SK-N-SH treated with all-trans-retinoic acid at 6 μM for 48 hours (cell line): ENCODE results near the gene TFPI.

Experiments
- ARNTL ChIP-seq: fragments of 450-650 bp; formaldehyde crosslinking; IDR thresholded peaks from 2 replicates; pipeline ENCODE4 v1.5.0; 2020; ENCODE audit warnings: low read depth, mild to moderate bottlenecking, moderate library complexity, borderline replicate concordance
- BACH2 ChIP-seq: fragments of 250-450 bp; sonication (Bioruptor Pico); IDR thresholded peaks from 2 replicates; pipeline ENCODE4 v1.9.0; 2021; ENCODE audit warnings: mild to moderate bottlenecking, borderline replicate concordance
- GLIS3 ChIP-seq: fragments of 250-450 bp; sonication (Bioruptor Pico); IDR thresholded peaks from 2 replicates; pipeline ENCODE4 v1.5.0; 2020; ENCODE audit warnings: mild to moderate bottlenecking, moderate library complexity
- ISL1 ChIP-seq: fragments of 250-450 bp; sonication (Bioruptor Pico); IDR thresholded peaks from 2 replicates; pipeline ENCODE4 v2.1.2; 2022; ENCODE audit warnings: mild to moderate bottlenecking, moderate library complexity
- PPARA ChIP-seq: fragments of 250-450 bp; sonication (Bioruptor Pico); IDR thresholded peaks from 2 replicates; pipeline ENCODE4 v1.5.0; 2020; ENCODE audit warnings: mild to moderate bottlenecking, borderline replicate concordance
- SNAI2 ChIP-seq: fragments of 250-450 bp; sonication (Bioruptor Pico); IDR thresholded peaks from 2 replicates; pipeline ENCODE4 v1.5.0; 2020; ENCODE audit warnings: mild to moderate bottlenecking, moderate library complexity
- ZC3H10 ChIP-seq: fragments of 250-450 bp; sonication (Bioruptor Pico); IDR thresholded peaks from 2 replicates; pipeline ENCODE4 v1.5.1; 2021; ENCODE audit warnings: mild to moderate bottlenecking, moderate library complexity
- ZFP3 ChIP-seq: fragments of 250-450 bp; sonication (Bioruptor Pico); IDR thresholded peaks from 2 replicates; pipeline ENCODE4 v1.5.0; 2020; ENCODE audit warnings: mild to moderate bottlenecking, moderate library complexity
- ZNF70 ChIP-seq: fragments of 450-650 bp; formaldehyde crosslinking; IDR thresholded peaks from 2 replicates; pipeline ENCODE4 v1.5.0; 2020; ENCODE audit warnings: mild to moderate bottlenecking, moderate library complexity
- ZNF8 ChIP-seq: fragments of 450-650 bp; formaldehyde crosslinking; IDR thresholded peaks from 2 replicates; pipeline ENCODE4 v1.5.0; 2020; ENCODE audit warnings: mild to moderate bottlenecking, moderate library complexity

DNA sequence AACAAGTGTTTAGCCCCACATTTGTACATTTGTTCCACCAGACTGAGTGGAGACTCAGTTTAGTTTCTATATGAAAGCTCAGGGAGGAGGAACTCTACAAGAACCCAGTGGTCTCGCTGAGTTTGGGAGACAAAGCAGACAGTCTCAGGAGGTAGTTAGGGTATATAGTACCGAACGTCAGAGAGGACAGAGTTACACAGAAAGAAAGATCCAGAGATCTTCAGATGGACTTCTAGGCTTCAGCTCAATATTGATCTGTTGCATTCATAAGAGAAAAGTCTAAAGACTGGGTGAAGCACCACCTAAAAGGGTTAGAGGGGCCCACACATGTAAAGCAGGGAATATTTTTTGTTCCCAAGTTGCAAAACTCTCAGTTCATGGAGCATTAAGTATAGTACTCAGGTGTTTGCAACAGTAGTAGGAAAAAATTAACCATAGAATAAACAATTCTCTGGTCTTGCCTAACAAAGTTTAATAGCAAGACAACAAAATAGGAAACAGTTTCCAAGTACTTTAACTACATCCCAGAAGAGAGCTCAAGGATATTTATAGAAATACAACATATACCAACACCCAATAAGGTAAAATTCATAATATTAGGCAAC is 4.2 kb downstream of the TFPI start:
- TF ChIP-seq ISL1 (CRISPR knock-in tag) (no peak), SNAI2 (CRISPR knock-in tag) (no peak), ZFP3 (CRISPR knock-in tag) (no peak), PPARA (CRISPR knock-in tag) (no peak), ZNF70 (CRISPR knock-in tag) (no peak), BACH2 (CRISPR knock-in tag) (no peak), GLIS3 (no peak), ZC3H10 (CRISPR knock-in tag) (no peak), ZNF8 (CRISPR knock-in tag) (no peak), ARNTL (CRISPR knock-in tag) (no peak)
